ENCODE results near the gene TNFSF11.
A peak's percentile ranks its signal among the peaks of the same experiment; 100 is the strongest.
"Not testable (repeated sequence)": the region's sequence is repeated elsewhere in the genome, so short reads cannot be mapped to it uniquely, and the experiment has no call there.

The TNFSF11 gene
- 1.9 reads per million, percentile 2 among the genes with 10 or more reads in this experiment for total RNA-seq

GRCh38 chr13:42574011-42574410 lies at the start of gene TNFSF11:
TNFSF11 (plus strand) TSS chr13:42574152; CDS start chr13:42574304, 152 bp downstream.
- DNase-seq: no peak

GRCh38 chr13:42524487-42525034 lies 49.4 kb upstream of the TNFSF11 start:
- no peak for DNase-seq

GRCh38 chr13:42525035-42525504 lies 48.9 kb upstream of the TNFSF11 start:
- DNase-seq: no peak

GRCh38 chr13:42526276-42526675 lies 47.7 kb upstream of the TNFSF11 start:
- no peak for DNase-seq

- no peak for DNase-seq
Observed at GRCh38 chr13:42526804-42527203, 47.1 kb upstream of the TNFSF11 start.

- no peak for DNase-seq
Observed at GRCh38 chr13:42532561-42533335, 41.2 kb upstream of the TNFSF11 start.

- no peak for DNase-seq
Observed at GRCh38 chr13:42533336-42533591, 40.7 kb upstream of the TNFSF11 start.

GRCh38 chr13:42534785-42535184 lies 39.2 kb upstream of the TNFSF11 start:
- DNase-seq: no peak

- DNase-seq: no peak
Observed at GRCh38 chr13:42538996-42539395, 35.0 kb upstream of the TNFSF11 start.

GRCh38 chr13:42539670-42540069 lies 34.3 kb upstream of the TNFSF11 start:
- no peak for DNase-seq

GRCh38 chr13:42543215-42543797 lies 30.6 kb upstream of the TNFSF11 start:
- no peak for DNase-seq

GRCh38 chr13:42544246-42544926 lies 29.6 kb upstream of the TNFSF11 start:
- DNase-seq: no peak

- DNase-seq: no peak
Observed at GRCh38 chr13:42545842-42546241, 28.1 kb upstream of the TNFSF11 start.

- DNase-seq: no peak
Observed at GRCh38 chr13:42547612-42548011, 26.3 kb upstream of the TNFSF11 start.

- DNase-seq: no peak
Observed at GRCh38 chr13:42548731-42549551, 25.0 kb upstream of the TNFSF11 start.

- no peak for DNase-seq
Observed at GRCh38 chr13:42549552-42549936, 24.4 kb upstream of the TNFSF11 start.

GRCh38 chr13:42551611-42552010 lies 22.3 kb upstream of the TNFSF11 start:
- DNase-seq: no peak

- no peak for DNase-seq
Observed at GRCh38 chr13:42553098-42554046, 20.6 kb upstream of the TNFSF11 start.

- no peak for DNase-seq
Observed at GRCh38 chr13:42559057-42559456, 14.9 kb upstream of the TNFSF11 start.

GRCh38 chr13:42559573-42560218 lies 14.3 kb upstream of the TNFSF11 start:
- DNase-seq: not testable (repeated sequence)

GRCh38 chr13:42560320-42560719 lies 13.6 kb upstream of the TNFSF11 start:
- DNase-seq: not testable (repeated sequence)

All from effector CD4-positive, alpha-beta T cell (primary cell).